ENCODE data around the gene MAJIN. TPM values are rescaled to one million over a fixed set of nuclear protein-coding genes. Genes with fewer than 3 reads are reported as not detected.

MAJIN gene
- total and polyA plus RNA-seq, 10 of the 15 experiments (the other 5 are each of a cell fraction or from before 2014, with no cell fraction given): 0.10 TPM; not detected in 9

DNA sequence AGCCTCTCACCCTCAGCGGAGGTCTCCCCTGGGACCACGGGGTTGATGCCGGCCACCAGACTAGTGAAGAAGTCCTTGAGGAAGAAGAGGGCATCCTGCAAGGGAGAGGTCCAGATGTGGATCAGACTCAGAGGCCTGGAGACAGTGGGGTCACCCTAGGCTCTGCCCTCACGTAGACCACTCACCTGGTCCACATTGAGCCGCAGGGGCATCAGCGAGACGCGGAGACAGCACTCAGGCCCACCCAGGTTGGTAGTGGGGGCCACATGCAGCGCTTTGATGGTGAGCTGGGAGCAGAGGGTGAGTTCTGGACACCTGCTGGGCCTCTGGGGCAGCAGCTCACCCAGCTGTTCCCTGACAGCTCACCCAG, 73.8 kb downstream of the MAJIN start:
- intact Hi-C loops (cut with micrococcal nuclease; ENCODE audit: unreplicated experiment) (no loop called here), in situ Hi-C loops (cut with MboI) (no loop called here)
- Histone ChIP-seq H3K79me2 (ENCODE audit: control insufficient read depth, insufficient read depth, low read length) (no peaks in the 10 kb centered on the region), H3K4me1 (ENCODE audit: control insufficient read depth, insufficient read depth, low read length) (peaks cover 9% of the 10 kb centered on the region), H3K27ac (ENCODE audit: control insufficient read depth, insufficient read depth) (no peak overlapping the region), H3K9ac (ENCODE audit: control insufficient read depth, insufficient read depth, low read length) (no peak overlapping the region), H3K27me3 (replicated peaks in 1 of 2; ENCODE audit: control insufficient read depth in 2 of 2, insufficient read depth in 2 of 2, low read length in 1 of 2) (no peaks in the 10 kb centered on the region), H3K36me3 (ENCODE audit: control insufficient read depth in 2 of 2, insufficient read depth in 2 of 2, low read length in 1 of 2) (peaks cover 0 to 3% of the 10 kb centered on the region in 2 experiments; a peak in 1 of 4 replicates), H3K4me2 (ENCODE audit: control insufficient read depth, insufficient read depth) (no peak overlapping the region), H3K9me3 (replicated peaks; ENCODE audit: control insufficient read depth, insufficient read depth, low read length) (no peaks in the 10 kb centered on the region), H3K4me3 (no peak overlapping the region), H4K20me1 (ENCODE audit: control insufficient read depth, insufficient read depth) (no peaks in the 10 kb centered on the region), H2AFZ (ENCODE audit: control insufficient read depth, low read depth, low read length) (no peak overlapping the region)
- RAD21 ChIA-PET (ENCODE audit: unreplicated experiment): interaction anchor here (0.6 kb wide), 1 partner anchor 50 kb away, joined by 3 read pairs; no protein-coding TSS in a partner anchor
- CTCF ChIA-PET: interaction anchor here (3.6 to 30.0 kb wide), 2 partner anchors 10 to 42 kb away, joined by 15 to 1208 read pairs; partner anchors contain the start of gene CDC42BPG
- FAIRE-seq (no peak), DNase-seq (ENCODE audit: low read depth, low spot score) (no peak), ATAC-seq (no peak)
- POLR2A ChIA-PET: no interaction called here
- BruUV-seq (replicated peaks): no TSS peak
- WGBS (ENCODE audit: insufficient coverage, insufficient replicate concordance, low lambda C conversion rate, missing lambda C conversion rate): 95% methylated on average over 9 of the region's 9 CpGs
- TF ChIP-seq ZNF384 (IDR thresholded peaks at IDR 0.05; ENCODE audit: borderline replicate concordance, low read depth, low read length) (no peak), TARDBP (IDR thresholded peaks at IDR 0.05; ENCODE audit: borderline replicate concordance) (no peak)
- SMC1A ChIA-PET (ENCODE audit: uncharacterized antibody, unreplicated experiment): interaction anchor here (4.1 kb wide), 1 partner anchor 49 kb away, joined by 18 read pairs; no protein-coding TSS in a partner anchor

DNA sequence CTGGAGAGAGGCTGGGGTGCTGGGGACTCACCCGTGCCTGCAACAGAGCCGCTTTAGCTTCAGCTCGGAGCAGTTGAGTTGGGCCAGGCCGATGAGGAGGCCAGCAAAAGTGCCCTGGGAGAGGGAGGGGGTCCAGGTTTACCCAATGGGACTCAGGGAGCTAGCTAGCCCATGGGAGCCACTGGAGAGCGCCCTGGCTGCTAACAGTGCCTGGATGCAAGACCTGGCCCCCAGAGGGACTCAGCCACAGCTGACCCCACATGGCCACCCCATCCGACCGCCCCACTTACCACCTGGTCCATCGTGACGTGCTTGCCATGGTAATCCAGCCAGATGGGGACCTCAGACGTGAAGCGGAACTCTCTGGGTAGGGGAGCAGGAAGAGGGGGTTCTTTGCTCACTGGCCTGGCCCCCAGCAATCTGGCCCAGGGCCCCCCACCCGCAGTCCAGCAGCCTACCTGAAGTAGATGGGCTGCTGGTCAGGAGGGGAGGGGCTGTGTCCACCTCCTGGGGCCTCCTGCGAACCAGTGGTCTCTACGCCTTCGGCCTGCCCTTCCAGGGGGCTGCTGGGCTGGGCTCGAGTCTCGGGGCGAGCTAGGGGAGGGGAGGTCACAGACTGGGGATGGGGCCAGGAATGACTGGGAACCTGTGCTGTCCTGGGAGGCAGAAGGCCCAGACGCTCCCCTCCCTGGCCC, 74.4 kb downstream of the MAJIN start:
- Histone ChIP-seq H3K27me3 (replicated peaks in 1 of 2; ENCODE audit: control insufficient read depth in 2 of 2, insufficient read depth in 2 of 2, low read length in 1 of 2) (no peaks in the 10 kb centered on the region), H3K79me2 (ENCODE audit: control insufficient read depth, insufficient read depth, low read length) (no peaks in the 10 kb centered on the region), H3K4me1 (ENCODE audit: control insufficient read depth, insufficient read depth, low read length) (peaks cover 9% of the 10 kb centered on the region), H3K27ac (ENCODE audit: control insufficient read depth, insufficient read depth) (no peak overlapping the region), H2AFZ (ENCODE audit: control insufficient read depth, low read depth, low read length) (no peak overlapping the region), H3K4me2 (ENCODE audit: control insufficient read depth, insufficient read depth) (no peak overlapping the region), H3K36me3 (ENCODE audit: control insufficient read depth in 2 of 2, insufficient read depth in 2 of 2, low read length in 1 of 2) (peaks cover 0 to 3% of the 10 kb centered on the region in 2 experiments; a peak in 1 of 4 replicates), H3K9me3 (replicated peaks; ENCODE audit: control insufficient read depth, insufficient read depth, low read length) (no peaks in the 10 kb centered on the region), H4K20me1 (ENCODE audit: control insufficient read depth, insufficient read depth) (no peaks in the 10 kb centered on the region), H3K9ac (ENCODE audit: control insufficient read depth, insufficient read depth, low read length) (no peak overlapping the region), H3K4me3 (no peak overlapping the region)
- 90% methylated on average over 19 of the region's 19 CpGs for WGBS (ENCODE audit: insufficient coverage, insufficient replicate concordance, low lambda C conversion rate, missing lambda C conversion rate)
- SMC1A ChIA-PET (ENCODE audit: uncharacterized antibody, unreplicated experiment): interaction anchor here (4.1 kb wide), 1 partner anchor 48 kb away, joined by 18 read pairs; no protein-coding TSS in a partner anchor
- in situ Hi-C loops (cut with MboI) (no loop called here), intact Hi-C loops (cut with micrococcal nuclease; ENCODE audit: unreplicated experiment) (no loop called here)
- BruUV-seq (replicated peaks): no TSS peak
- FAIRE-seq (no peak), ATAC-seq (no peak), DNase-seq (ENCODE audit: low read depth, low spot score) (no peak)
- no peak for TF ChIP-seq SIX5 (IDR thresholded peaks at IDR 0.05; ENCODE audit: low read depth, low read length, severe bottlenecking)
- no peak for TF ChIP-seq RAD21 (IDR thresholded peaks at IDR 0.05; ENCODE audit: insufficient read depth, low read depth, low read length)
- TF ChIP-seq IRF3 (IDR thresholded peaks at IDR 0.05): no peak
- TF ChIP-seq PAX5 (IDR thresholded peaks at IDR 0.05; ENCODE audit: borderline replicate concordance, low read depth, low read length): no peak
- no peak for TF ChIP-seq SREBF2 (IDR thresholded peaks at IDR 0.05; ENCODE audit: low read length)
- TF ChIP-seq NRF1 (conservative IDR thresholded peaks at IDR 0.05; ENCODE audit: low read depth, low read length): no peak
- TF ChIP-seq SP1 (IDR thresholded peaks at IDR 0.05; ENCODE audit: low read depth, low read length): no peak
- TF ChIP-seq HDAC2 (IDR thresholded peaks at IDR 0.05): no peak
- TF ChIP-seq MEF2A (IDR thresholded peaks at IDR 0.05; ENCODE audit: insufficient read depth, low read depth, low read length): no peak
- TF ChIP-seq ZNF384 (IDR thresholded peaks at IDR 0.05; ENCODE audit: borderline replicate concordance, low read depth, low read length): no peak
- no peak for TF ChIP-seq KDM1A (IDR thresholded peaks at IDR 0.05; ENCODE audit: borderline replicate concordance)
- TF ChIP-seq E2F4 (IDR thresholded peaks at IDR 0.05; ENCODE audit: low read depth, low read length): no peak
- POLR2A ChIA-PET: interaction anchor here (1.0 to 1.4 kb wide), 3 partner anchors 33 to 51 kb away, joined by 3 to 5 read pairs (median 4); no protein-coding TSS in a partner anchor
- CTCF ChIA-PET: interaction anchor here (3.6 to 30.0 kb wide), 2 partner anchors 9 to 41 kb away, joined by 15 to 1208 read pairs; partner anchors contain the start of gene CDC42BPG
- RAD21 ChIA-PET (ENCODE audit: unreplicated experiment): interaction anchor here (0.6 kb wide), 1 partner anchor 50 kb away, joined by 3 read pairs; no protein-coding TSS in a partner anchor
